ENCODE data around the gene TRABD2A. TPM values are rescaled to one million over a fixed set of nuclear protein-coding genes. Genes with fewer than 3 reads are reported as not detected.

Gene TRABD2A
- total RNA-seq, 4 donors from 2014 or later, result 2.4 to 16.8 (median 8.5) TPM

DNA sequence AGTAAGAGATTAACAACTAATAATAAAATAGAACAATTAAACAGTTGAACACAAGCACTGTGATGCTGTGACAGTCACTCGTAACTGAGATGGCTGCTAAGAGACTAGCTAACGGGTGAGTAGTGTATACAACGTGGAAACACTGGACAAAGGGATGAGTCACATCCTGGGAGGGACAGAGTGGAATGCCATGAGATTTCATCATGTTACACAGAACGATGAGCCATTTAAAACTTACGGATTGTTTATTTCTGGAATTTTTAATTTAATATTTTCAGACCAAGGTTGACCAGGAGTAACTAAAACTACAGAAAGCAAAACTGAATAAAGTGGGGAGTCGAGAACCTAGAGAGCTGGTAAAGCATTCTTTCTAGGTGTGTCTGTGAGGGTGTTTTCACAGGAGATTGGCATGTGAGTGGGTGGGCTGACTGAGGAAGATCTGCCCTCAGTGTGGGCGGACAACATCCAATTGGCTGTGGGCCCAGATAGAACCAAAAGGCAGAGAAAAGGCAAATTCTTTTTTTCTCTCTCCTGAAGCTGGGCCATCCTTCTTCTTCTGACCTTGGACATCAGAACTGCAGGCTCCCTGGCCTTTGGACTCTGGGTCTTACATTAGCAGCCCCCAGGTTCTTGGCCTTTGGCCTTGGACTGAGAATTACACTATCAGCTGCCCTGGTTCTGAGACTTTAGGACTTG is 39.1 kb upstream of the TRABD2A start:
- TF ChIP-seq CTCF (IDR thresholded peaks at IDR 0.05; ENCODE audit: low read depth), result no peak

- TF ChIP-seq CTCF (IDR thresholded peaks at IDR 0.05; ENCODE audit: low read depth), result no peak
These were observed 37.5 kb upstream of the TRABD2A start for GRCh38 chr2:84918430-84918829.

GRCh38 chr2:84914334-84914733 is 33.5 kb upstream of the TRABD2A start:
- TF ChIP-seq CTCF (IDR thresholded peaks at IDR 0.05; ENCODE audit: low read depth), result no peak

DNA sequence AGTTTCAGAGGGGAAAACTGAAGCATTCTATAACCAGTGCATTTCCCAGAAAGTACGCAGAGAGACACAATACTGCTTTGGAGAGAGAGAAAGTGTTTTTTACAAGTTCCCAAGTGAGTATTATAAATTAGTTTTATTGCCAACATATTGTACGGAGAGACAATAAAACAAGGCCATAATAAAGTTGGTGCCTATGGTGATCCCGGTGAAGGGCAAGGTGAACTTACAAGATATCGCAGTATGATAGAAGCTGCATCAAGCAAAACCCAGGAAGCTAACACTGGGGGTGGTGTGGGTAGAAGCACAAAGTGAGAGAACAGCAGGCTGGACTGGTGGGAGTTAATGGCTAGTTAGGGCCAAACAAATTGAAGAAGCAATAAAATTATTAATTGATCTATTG is 32.1 kb upstream of the TRABD2A start:
- no peak for TF ChIP-seq CTCF (IDR thresholded peaks at IDR 0.05; ENCODE audit: low read depth)

DNA sequence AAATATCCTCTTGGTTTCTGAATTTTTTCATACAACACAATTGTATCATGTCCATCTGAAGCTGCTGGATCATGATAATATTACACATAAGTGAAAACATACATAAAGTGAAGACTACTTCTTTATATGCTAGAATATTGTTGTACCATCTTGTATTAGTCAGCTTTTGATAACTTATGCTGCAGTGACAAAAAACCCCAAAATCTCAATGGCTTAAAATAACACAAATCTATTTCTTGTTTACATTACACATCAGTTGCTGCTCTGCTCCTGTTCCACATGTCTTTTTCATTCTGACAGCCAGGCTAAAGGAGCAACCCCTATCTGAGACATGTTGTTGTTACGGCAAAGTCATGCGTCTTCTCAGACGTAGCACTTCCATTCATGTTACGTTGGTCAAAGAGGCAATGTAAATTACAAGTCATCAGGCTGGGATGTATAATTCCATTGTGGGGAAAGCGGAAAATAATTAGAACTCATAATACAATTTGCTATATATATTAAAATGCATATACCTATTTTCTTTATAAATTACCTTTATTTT is 30.3 kb upstream of the TRABD2A start:
- TF ChIP-seq CTCF (IDR thresholded peaks at IDR 0.05; ENCODE audit: low read depth), result no peak

DNA sequence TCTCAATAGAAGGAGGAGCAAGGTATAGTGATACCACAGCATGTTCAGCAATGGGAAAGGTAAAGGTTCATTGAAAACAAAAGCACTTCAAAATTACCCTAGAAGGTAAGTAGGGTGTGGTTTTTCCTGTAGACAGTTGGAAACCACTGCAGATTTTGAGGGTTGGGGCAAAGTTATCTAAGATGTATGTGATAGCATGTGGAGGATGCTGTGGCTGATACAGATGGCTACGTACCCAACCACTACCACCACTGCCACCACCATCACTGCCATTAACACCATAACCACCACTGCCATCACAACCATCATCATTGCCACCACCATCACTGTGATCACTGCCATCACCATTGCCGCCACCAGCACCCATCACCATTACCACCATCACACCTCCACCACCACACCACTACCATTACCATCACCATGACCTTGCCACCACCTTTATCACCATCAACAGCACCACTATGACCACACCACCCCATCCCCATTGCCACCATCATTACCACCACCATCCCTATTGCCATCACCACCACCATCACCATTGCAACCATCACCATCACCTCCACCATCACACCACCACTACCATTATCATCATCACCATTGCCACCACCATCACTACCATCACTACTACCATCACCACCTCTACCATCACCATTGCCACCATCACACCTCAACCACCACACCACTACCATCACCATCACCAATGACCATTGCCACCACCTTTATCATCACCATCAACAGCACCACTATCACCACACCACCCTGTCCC is 28.2 kb upstream of the TRABD2A start:
- no peak for TF ChIP-seq CTCF (IDR thresholded peaks at IDR 0.05; ENCODE audit: low read depth)
